Inflammatory macrophage treated with lipopolysaccharide for 1 hour (primary cell): ENCODE measurements around the gene TMED4.

Experiments
- DNase-seq, 2 donors: peaks; one replicate each; pipeline ENCODE4 v3.0.0-alpha.2; 2020 to 2022

The TMED4 gene

DNA sequence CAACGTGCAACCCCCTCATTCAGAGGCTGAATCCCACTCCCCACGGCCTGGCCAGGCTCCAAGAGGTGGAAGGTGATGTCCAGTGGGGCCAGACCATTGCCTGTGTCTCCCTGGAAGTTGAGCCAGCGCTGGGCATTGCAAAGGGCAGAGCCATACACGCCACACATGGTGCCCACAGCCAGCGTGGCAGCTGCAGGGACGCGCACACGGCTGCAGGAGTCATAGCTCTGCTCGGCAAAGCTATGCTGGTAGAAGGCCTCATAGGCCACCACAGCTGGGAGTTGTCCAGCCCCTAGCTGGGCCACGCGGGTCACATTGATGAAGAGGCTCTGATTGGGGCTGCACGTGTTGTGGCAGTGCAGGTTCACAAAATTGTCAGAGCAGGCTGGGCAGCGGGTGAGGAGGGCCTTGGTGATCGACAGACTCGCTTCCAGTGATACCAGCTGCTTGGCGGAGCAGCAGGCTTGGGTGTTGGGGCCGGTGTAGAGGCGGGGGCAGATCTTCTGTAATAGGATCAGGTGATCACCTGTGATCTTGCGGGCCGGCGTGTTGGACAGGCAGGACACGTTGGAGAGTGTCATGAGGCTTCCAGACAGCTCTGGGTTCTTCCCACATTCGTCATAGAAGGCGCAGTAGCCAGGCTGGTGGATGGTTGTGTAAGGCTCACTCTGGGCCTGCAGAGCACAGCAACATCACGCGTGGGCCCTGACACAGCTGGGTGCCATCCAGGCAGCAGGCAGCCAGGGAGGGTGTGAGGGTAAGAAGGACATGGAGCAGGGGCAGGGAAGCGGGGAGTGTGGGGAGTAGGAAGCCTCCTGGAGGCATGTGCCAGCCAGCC, 42.1 kb downstream of the TMED4 start:
- DNase-seq: no peak

DNA sequence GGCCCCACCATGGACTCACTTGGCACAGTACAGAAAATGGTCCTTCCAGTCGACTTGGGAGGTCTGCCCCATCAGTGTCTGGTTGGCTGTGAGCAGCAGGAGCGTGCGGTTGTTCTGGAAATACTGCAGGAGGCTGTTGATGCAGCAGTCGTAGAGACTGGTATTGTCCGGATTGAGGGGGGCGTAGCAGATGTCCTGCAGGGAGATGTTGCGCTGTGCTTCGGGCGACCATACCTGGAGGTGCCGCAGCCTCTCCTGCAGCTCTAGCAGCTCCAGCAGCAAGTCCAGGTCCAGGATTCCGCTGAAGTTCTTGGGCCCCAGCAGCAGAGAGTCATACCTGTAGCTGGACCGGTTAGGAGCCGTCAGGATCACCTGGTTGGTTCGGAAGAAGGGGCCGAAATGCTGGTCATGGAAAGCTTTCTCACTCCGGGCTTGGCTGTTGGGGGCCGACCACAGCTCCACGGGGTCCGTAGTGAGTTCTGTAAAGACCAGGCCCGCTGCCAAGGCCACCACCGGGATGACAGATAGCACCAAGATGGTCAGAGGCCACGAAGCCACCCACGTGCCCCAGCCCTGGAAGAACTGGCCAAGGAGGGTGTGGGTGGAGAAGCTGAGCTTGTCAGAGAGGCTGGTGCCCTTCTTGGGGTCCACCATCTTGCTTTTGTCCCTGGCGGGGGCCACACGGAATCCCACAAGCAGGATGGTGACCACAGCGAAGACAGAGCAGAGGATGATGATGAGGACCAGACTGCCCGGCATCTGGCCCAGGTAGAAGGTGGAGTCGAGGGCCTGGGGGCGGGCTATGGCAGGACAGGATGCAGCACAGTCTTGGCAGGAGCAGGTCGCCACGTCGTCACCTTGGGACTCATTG, 43.0 kb downstream of the TMED4 start:
- no peak for DNase-seq

DNA sequence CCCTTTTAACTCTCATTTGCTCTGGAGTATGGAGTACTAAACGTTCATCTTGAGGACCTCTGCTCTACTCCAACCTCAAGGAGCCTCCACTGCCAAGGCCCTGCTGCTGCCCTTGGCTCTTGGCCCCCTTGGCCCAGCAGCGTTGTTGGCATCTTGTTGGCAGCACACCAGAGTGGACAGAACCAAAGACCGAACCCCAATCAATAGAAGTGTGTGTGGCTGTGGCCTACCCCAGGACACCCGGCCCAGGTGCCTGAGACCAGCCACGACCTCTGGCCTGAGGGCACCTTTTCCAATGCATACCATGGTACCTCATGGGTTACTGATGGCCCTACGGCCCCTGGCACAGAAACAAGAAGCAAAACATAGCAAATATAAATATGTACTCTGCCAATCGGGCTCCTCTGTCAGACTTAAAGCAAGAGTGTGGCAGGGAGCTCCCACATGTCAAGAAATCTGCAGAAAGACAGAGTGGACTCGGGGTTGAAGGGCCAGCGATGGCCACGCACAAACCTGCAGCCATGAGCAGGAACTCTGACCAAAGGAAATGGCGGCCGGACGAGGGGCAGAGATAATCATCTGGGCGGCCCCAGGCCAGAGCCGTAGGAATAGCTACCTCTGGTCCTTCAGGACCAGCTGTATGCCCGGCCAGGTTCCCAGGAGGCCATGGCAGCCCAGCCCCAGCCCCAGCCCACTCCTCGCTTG, 43.8 kb downstream of the TMED4 start:
- no peak for DNase-seq

DNA sequence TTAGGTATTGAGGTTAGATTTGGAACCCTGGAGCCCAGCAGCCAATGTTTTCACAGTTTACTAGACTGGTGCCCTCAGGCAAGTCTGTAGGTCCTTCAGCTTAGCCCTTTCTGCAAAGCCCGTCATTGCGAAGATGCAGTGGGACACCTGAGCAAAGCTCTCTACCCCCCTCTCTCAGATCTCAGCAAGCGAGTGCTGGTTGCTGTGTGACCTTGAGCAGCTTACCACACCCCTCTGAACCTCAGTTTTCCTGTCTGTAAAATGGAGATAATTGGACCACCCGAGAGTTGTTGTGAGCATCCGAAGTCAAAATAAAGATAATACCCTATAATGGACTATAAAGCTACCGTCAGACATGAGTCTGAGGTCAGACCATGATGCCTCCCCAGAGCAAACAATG, 44.6 kb downstream of the TMED4 start:
- DNase-seq: no peak

DNA sequence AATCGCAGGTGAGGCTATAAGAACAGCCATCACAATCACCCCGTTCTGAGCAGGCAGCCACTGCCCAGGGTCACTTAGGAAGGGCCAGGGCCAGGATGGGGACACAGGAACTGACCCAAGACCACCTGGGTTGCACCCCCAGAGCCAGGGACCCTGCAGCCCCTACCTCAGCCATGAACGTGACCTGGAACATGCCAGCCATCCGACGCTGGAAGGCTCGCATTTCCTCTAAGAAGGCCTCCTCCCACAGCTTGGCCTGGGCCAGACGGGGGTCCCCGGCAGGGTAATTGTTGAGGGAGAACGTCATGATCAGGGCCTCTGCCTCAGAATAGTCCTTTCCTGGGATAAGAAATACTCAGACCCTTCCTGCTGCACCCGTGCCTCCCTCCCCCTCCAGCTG, 45.9 kb downstream of the TMED4 start:
- DNase-seq: no peak

DNA sequence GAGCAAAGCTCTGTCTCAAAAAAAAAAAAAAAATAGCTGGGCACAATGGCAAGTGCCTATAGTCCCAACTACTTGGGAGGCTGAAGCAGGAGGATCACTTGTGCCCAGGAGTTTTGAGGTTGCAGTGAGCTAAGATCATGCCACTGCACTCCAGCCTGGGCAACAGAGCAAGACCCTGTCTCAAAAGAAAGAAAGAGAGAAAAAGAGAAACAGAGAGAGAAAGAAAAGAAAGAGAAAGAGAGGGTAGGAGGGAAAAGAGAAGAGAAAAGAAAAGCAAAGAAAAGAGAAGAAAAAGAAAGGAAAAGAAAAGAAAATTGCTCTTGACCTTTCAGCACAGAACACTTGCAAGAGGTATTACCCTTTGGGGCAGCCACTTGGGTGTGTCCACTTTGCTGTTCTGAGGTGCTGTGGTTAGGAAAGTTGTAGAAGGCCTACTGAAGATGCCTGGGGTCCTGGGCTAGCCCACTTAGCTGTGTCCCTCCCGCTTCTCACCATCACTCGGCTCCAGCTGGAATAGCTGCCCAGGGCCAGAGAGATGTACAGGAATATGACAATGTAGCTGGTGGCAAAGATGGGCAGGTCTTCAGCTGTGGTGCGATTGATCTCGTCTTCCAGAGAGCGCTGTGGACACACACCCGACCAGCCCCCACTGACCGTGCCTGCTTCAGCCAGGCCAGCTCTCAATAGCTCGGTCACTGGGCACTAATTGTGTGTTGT, 46.5 kb downstream of the TMED4 start:
- no peak for DNase-seq

DNA sequence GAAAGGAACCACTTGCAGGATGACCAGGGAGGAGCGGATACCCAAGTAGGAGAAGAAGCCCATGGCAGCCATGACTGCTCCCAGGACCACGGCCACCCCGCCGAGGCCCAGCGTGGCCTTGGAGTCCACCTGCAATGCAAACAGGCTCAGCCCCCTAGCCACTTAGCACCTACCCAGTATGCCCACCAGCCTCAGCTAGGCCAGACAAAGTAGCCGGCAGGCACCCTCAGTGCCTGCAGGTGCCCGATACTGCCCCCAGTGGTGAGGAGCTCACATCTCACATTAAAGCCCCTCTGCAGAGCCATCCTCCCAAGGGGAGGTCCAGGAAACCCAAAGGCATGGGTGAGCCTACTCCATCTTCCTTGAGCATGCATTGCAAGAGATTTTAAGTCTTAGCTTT, 47.5 kb downstream of the TMED4 start:
- DNase-seq: peak; percentile 24 to 58

DNA sequence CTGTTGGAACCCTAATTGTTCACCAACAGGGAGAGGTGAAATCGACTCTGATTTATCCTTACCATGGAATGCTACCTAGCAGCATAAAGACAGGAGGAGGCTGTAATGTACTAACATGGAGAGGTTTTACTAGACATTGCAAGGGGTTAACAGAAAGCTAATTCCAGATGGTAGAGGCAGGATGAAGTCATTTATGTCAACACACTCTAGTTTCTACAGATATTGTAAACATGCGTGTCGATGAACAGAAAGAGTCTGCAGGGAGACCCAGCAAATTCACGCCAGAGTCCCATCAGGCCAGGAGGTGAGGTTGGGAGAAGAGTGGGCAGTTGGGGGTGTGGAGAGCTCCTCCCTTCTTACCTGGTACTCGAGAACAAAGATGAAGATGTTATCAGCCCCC, 47.9 kb downstream of the TMED4 start:
- no peak for DNase-seq

DNA sequence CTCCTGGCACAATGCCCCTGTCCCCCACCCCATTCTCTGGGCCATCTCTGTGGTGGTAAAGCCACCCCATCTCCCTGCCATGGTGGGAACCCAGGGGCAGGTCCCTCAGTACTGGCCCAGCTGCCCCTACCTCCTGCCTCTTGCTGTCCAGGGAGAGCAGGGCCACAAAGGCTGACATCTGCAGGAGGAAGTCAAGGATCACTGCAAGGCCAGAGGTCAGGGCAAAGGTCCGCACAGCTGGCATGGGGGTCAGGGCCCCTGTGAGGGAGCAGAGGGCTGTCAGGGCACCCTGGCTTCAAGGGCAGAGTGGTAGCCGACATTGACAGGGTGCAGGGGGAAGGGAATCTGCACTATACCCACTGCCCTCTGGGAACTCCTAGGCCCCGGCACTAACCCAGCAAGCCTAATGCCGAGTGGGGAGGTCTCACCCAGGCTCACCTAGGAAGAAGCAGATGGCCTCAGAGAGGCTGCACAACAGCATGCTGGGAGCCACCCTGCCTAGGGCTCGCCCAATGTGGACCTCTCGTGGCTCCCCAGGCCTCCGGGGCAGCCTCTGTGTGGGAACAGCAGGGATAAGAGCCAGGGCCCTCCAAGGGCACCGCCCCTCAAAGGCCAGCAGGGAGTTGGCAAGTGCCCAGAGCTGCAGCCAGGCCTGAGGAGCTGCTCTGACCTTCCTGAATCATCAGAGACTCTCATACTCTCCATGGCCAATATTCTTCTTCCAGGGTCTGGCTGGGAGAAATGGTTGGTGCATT, 48.6 kb downstream of the TMED4 start:
- DNase-seq: no peak

DNA sequence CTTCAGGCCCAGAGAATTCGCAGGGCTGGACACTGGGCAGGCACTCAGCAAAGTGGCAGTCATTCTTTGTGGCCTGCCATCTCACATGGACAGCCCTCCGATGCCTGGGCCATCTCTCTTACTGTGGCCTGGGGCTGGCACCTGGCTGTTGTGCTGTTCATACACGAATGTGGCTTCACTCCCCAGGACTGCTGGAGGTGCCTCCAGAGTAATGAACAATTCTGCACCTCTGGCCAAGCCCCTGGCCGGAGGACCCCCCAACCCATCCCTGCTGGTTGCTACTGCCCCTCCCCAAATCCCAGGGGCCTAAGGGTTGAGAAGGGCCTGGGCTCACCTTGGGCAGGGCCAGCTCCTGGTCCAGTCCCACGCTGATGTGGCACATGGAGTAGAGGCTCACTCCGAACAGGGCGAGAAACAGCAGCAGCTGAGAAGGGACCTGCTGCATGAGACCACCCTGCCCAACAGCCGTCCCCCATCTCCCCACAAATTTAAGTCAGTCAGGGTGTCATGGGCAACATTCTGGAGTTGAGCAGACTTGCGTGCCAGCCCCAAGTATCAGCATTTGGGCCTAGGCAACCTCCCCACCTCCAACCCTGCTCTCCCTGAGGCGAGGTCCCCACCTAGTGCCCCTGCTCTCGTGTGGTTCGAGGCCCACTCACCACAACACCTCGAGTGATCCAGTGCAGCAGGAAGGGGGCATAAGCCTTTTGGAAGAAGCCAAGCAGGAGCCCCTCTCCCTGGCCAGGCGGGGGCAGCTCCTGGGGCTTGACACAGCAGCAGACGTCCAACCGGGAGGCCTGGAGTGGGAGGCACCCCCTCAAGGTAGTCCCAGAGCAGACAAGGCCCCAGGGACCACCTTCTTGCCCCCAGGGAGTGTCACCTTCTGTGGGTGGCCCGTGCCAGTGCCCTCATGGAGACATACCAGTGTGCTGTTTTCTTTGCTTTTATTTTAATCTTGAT, 50.3 kb downstream of the TMED4 start:
- no peak for DNase-seq

DNA sequence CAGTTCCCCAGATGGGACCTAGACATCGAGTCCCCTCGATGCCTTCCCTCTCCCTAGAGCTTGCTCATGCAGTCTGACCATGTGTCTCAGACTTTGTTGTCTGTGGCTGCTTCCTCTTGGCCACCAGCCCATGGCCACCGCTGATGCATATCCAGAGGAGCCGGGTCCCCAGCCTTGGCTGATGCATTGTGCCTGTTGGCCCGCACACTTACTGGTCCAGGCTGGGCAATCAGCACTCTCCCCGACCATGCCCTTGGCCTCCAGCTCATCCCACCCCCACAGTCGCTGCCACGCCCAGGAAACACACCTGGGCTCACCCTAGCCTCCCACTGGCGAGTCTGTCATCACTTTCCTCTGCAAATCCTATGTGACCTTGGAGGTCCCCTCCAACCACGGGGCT, 51.0 kb downstream of the TMED4 start:
- no peak for DNase-seq
